SU-DHL-6 (cell line): ENCODE results near the gene EDAR.

ENCODE experiments used
- H2AFZ ChIP-seq: fragments of 200-600 bp; sonication (generic); 2 replicates; pipeline ENCODE4 v1.6.1; 2014; ENCODE audit warnings: low read depth, mild to moderate bottlenecking, moderate library complexity, mixed read lengths, antibody characterized with exemption, low read length; ENCODE audit not compliant: severe bottlenecking
- H3F3A ChIP-seq: fragments of 200-600 bp; shearing (Covaris generic); 2 replicates; pipeline ENCODE4 v1.6.0; 2016; ENCODE audit warnings: antibody characterized with exemption, mild to moderate bottlenecking; ENCODE audit not compliant: insufficient read depth
- H3K27ac ChIP-seq: fragments of 200-600 bp; sonication (generic); 2 replicates; pipeline ENCODE4 v1.5.1; 2016; ENCODE audit warnings: low read depth, mild to moderate bottlenecking, low read length, moderate library complexity, mixed read lengths
- H3K27me3 ChIP-seq: fragments of 200-600 bp; sonication (generic), shearing (Covaris generic); 2 replicates; pipeline ENCODE4 v1.6.0; 2014; ENCODE audit warnings: mild to moderate bottlenecking, low read length
- H3K36me3 ChIP-seq: fragments of 200-600 bp; sonication (generic); 2 replicates; pipeline ENCODE4 v1.6.1; 2014; ENCODE audit warnings: mild to moderate bottlenecking, low read length, mixed read lengths
- H3K4me2 ChIP-seq: fragments of 300-600, 200-600 bp; shearing (Covaris generic), sonication (generic); 2 replicates; pipeline ENCODE4 v1.6.0; 2014; ENCODE audit warnings: low read length, low read depth, mild to moderate bottlenecking; ENCODE audit not compliant: poor library complexity, severe bottlenecking
- H3K4me3 ChIP-seq: fragments of 200-600 bp; sonication (generic); 2 replicates; pipeline ENCODE4 v1.5.1; 2014; ENCODE audit warnings: antibody characterized with exemption, low read length, mild to moderate bottlenecking, mixed read lengths; ENCODE audit not compliant: insufficient read depth, poor library complexity, severe bottlenecking
- H3K79me2 ChIP-seq: fragments of 200-600 bp; sonication (generic); 2 replicates; pipeline ENCODE4 v1.6.1; 2014; ENCODE audit warnings: mild to moderate bottlenecking, low read length, moderate library complexity; ENCODE audit not compliant: insufficient read depth
- H3K9ac ChIP-seq: fragments of 200-600 bp; sonication (generic); 2 replicates; pipeline ENCODE4 v1.7.0; 2014; ENCODE audit warnings: mild to moderate bottlenecking, low read length
- H3K9me2 ChIP-seq: fragments of 200-600 bp; sonication (generic); replicated peaks from 2 replicates; pipeline ENCODE4 v1.6.1; 2014; ENCODE audit warnings: low read length; ENCODE audit not compliant: insufficient read depth
- H3K9me3 ChIP-seq: fragments of 200-600 bp; sonication (generic); 2 replicates; pipeline ENCODE4 v1.6.1; 2014; ENCODE audit warnings: low read length, mixed read lengths; ENCODE audit not compliant: insufficient read depth
- H4K20me1 ChIP-seq: fragments of 200-600 bp; sonication (generic); 2 replicates; pipeline ENCODE4 v1.6.1; 2014; ENCODE audit warnings: low read depth, mild to moderate bottlenecking, antibody characterized with exemption, low read length, moderate library complexity, mixed read lengths
- CTCF ChIP-seq: fragments of 200-600 bp; sonication (generic); IDR thresholded peaks from one replicate; pipeline ENCODE4 v1.5.1; 2017; ENCODE audit warnings: antibody characterized with exemption, mild to moderate bottlenecking, low read length, moderate library complexity; ENCODE audit not compliant: insufficient read depth, poor library complexity, severe bottlenecking
- EZH2phosphoT487 ChIP-seq: fragments of 200-600 bp; sonication (generic), shearing (Covaris generic); conservative IDR thresholded peaks from 2 replicates; pipeline ENCODE4 v1.6.1; 2018; ENCODE audit warnings: mild to moderate bottlenecking, antibody characterized with exemption, low read length, moderate library complexity, mixed read lengths

EDAR gene

GRCh38 chr2:108956375-108956774, 32.6 kb downstream of the EDAR start:
- Histone ChIP-seq H3K79me2 (no peaks in the 10 kb centered on the region), H4K20me1 (no peaks in the 10 kb centered on the region), H3K36me3 (no peaks in the 10 kb centered on the region), H3F3A (no peaks in the 10 kb centered on the region), H3K9ac (no peak overlapping the region), H3K27me3 (no peaks in the 10 kb centered on the region), H3K4me2 (no peak overlapping the region), H3K4me3 (no peak overlapping the region), H3K9me3 (no peaks in the 10 kb centered on the region), H3K9me2 (no peaks in the 10 kb centered on the region), H3K27ac (no peak overlapping the region), H2AFZ (no peak overlapping the region)
- no peak for TF ChIP-seq CTCF
- TF ChIP-seq EZH2phosphoT487, result no peak

GRCh38 chr2:108950369-108951135, 38.5 kb downstream of the EDAR start:
- Histone ChIP-seq H3K9ac (no peak overlapping the region), H3K27ac (no peak overlapping the region), H3K9me2 (no peaks in the 10 kb centered on the region), H3K27me3 (no peaks in the 10 kb centered on the region), H3K79me2 (no peaks in the 10 kb centered on the region), H3K4me3 (no peak overlapping the region), H4K20me1 (no peaks in the 10 kb centered on the region), H3K36me3 (no peaks in the 10 kb centered on the region), H3K9me3 (peaks cover 14% of the 10 kb centered on the region; the same call in 1 of the 2 replicates), H3F3A (no peaks in the 10 kb centered on the region), H3K4me2 (no peak overlapping the region), H2AFZ (no peak overlapping the region)
- TF ChIP-seq EZH2phosphoT487, result no peak
- no peak for TF ChIP-seq CTCF

GRCh38 chr2:108949316-108950239, 39.4 kb downstream of the EDAR start:
- Histone ChIP-seq H3K4me2 (no peak overlapping the region), H4K20me1 (no peaks in the 10 kb centered on the region), H2AFZ (no peak overlapping the region), H3K27me3 (no peaks in the 10 kb centered on the region), H3F3A (no peaks in the 10 kb centered on the region), H3K79me2 (no peaks in the 10 kb centered on the region), H3K27ac (no peak overlapping the region), H3K36me3 (no peaks in the 10 kb centered on the region), H3K4me3 (no peak overlapping the region), H3K9me3 (peaks cover 19% of the 10 kb centered on the region; the same call in 1 of the 2 replicates), H3K9ac (no peak overlapping the region), H3K9me2 (no peaks in the 10 kb centered on the region)
- TF ChIP-seq EZH2phosphoT487 (no peak), CTCF (no peak)
